IMR-90 (cell line): ENCODE results near the gene SNED1. TPM values are rescaled to one million over a fixed set of nuclear protein-coding genes. Genes with fewer than 3 reads are reported as not detected.

ENCODE experiments used
- ATAC-seq: fragments of 200-7000 bp; cut with Tn5 transposase; 2 replicates; pipeline ENCODE4 v1.9.1; 2020; ENCODE audit warnings: low read depth, mild to moderate bottlenecking, moderate library complexity
- BruUV-seq: library from RNA; stranded (reverse); fragments of 400-500 nt; replicated peaks from 2 replicates; lab custom pipeline; 2021; lab: Mats Ljungman, UMichigan
- CTCF ChIA-PET: fragments of 300-600 bp; formaldehyde crosslinking; extraction: SDS; loops from one replicate; lab custom pipeline; 2021; ENCODE audit warnings: antibody characterized with exemption; lab: Yijun Ruan, JAX
- POLR2A ChIA-PET: fragments of 300-600 bp; sonication (Branson Sonifier 250); formaldehyde crosslinking; loops from one replicate; lab custom pipeline; 2022; ENCODE audit warnings: antibody characterized with exemption; ENCODE audit not compliant: unreplicated experiment; lab: Charles Lee
- DNase-seq: peaks from one replicate; pipeline ENCODE4 v3.0.0; 2013
- H2AFZ ChIP-seq: replicated peaks from 2 replicates; pipeline ENCODE3; 2013; ENCODE audit warnings: low read length, mild to moderate bottlenecking; ENCODE audit not compliant: poor library complexity
- H2AK5ac ChIP-seq: 2 replicates; pipeline ENCODE4 v1.6.1; 2013; ENCODE audit warnings: low read depth, low read length, inconsistent platforms
- H2AK9ac ChIP-seq: replicated peaks from 2 replicates; pipeline ENCODE3; 2013; ENCODE audit warnings: mild to moderate bottlenecking, low read depth, low read length, moderate library complexity; ENCODE audit not compliant: poor library complexity
- H2BK120ac ChIP-seq: 2 replicates; pipeline ENCODE4 v1.6.1; 2013; ENCODE audit warnings: low read depth, low read length, inconsistent platforms
- H2BK15ac ChIP-seq: 3 replicates; pipeline ENCODE4 v1.6.1; 2013; ENCODE audit warnings: low read depth, low read length, inconsistent platforms
- H2BK20ac ChIP-seq: 2 replicates; pipeline ENCODE4 v1.6.1; 2013; ENCODE audit warnings: low read depth, mild to moderate bottlenecking, inconsistent platforms, low read length, moderate library complexity
- H2BK5ac ChIP-seq: 2 replicates; pipeline ENCODE4 v1.6.1; 2013; ENCODE audit warnings: mild to moderate bottlenecking, low read depth, low read length, inconsistent platforms; ENCODE audit not compliant: poor library complexity, severe bottlenecking
- H3K14ac ChIP-seq: replicated peaks from 2 replicates; pipeline ENCODE4 v1.6.1; 2013; ENCODE audit warnings: low read depth, low read length, inconsistent platforms
- H3K18ac ChIP-seq: 2 replicates; pipeline ENCODE4 v1.6.1; 2013; ENCODE audit warnings: low read depth, low read length, control low read depth
- H3K23ac ChIP-seq: 2 replicates; pipeline ENCODE4 v1.6.1; 2013; ENCODE audit warnings: low read depth, low read length, inconsistent platforms
- H3K27ac ChIP-seq: 2 replicates; pipeline ENCODE4 v1.5.1; 2013; ENCODE audit warnings: mild to moderate bottlenecking, control low read depth, low read length; ENCODE audit not compliant: insufficient read depth
- H3K27me3 ChIP-seq: 2 replicates; pipeline ENCODE4 v1.6.1; 2013; ENCODE audit warnings: low read length; ENCODE audit not compliant: control insufficient read depth, insufficient read depth
- H3K36me3 ChIP-seq: 2 replicates; pipeline ENCODE4 v1.6.1; 2013; ENCODE audit warnings: low read length, mixed read lengths; ENCODE audit not compliant: control insufficient read depth, insufficient read depth
- H3K4ac ChIP-seq: 2 replicates; pipeline ENCODE4 v1.6.1; 2013; ENCODE audit warnings: low read depth, low read length, inconsistent platforms
- H3K4me1 ChIP-seq: 2 replicates; pipeline ENCODE4 v1.6.1; 2013; ENCODE audit warnings: low read length, mixed read lengths; ENCODE audit not compliant: control insufficient read depth, insufficient read depth
- H3K4me2 ChIP-seq: 2 replicates; pipeline ENCODE4 v1.6.1; 2013; ENCODE audit warnings: low read depth, mild to moderate bottlenecking, control low read depth, low read length, moderate library complexity
- H3K4me3 ChIP-seq: 2 replicates; pipeline ENCODE4 v1.5.1; 2013; ENCODE audit warnings: low read depth, mild to moderate bottlenecking, control low read depth, low read length, moderate library complexity; ENCODE audit not compliant: insufficient read depth
- H3K56ac ChIP-seq: 2 replicates; pipeline ENCODE4 v1.6.1; 2013; ENCODE audit warnings: low read length, inconsistent platforms; ENCODE audit not compliant: insufficient read depth; ENCODE audit errors: extremely low read depth
- H3K79me1 ChIP-seq, 2 experiments: 2 replicates each; pipeline ENCODE4 v1.6.1; 2013; ENCODE audit warnings: low read length in 2 of 2, inconsistent platforms in 1 of 2, low read depth in 1 of 2
- H3K9ac ChIP-seq: 2 replicates; pipeline ENCODE4 v1.6.1; 2013; ENCODE audit warnings: low read depth, low read length, control low read depth
- H3K9me1 ChIP-seq: 2 replicates; pipeline ENCODE4 v1.6.1; 2013; ENCODE audit warnings: low read length, inconsistent platforms; ENCODE audit not compliant: insufficient read depth
- H3K9me3 ChIP-seq: 2 replicates; pipeline ENCODE4 v1.6.1; 2013; ENCODE audit warnings: low read length; ENCODE audit not compliant: control insufficient read depth, insufficient read depth
- H4K20me1 ChIP-seq: 2 replicates; pipeline ENCODE4 v1.6.1; 2013; ENCODE audit warnings: low read length, inconsistent platforms; ENCODE audit not compliant: insufficient read depth
- H4K5ac ChIP-seq: 2 replicates; pipeline ENCODE4 v1.6.1; 2013; ENCODE audit warnings: mild to moderate bottlenecking, low read depth, low read length, control low read depth
- H4K8ac ChIP-seq, 2 experiments: 2 replicates each; pipeline ENCODE4 v1.6.1; 2013; ENCODE audit warnings: low read depth in 2 of 2, low read length in 2 of 2, control low read depth in 1 of 2, inconsistent platforms in 1 of 2
- H4K91ac ChIP-seq: 2 replicates; pipeline ENCODE4 v1.6.1; 2013; ENCODE audit warnings: low read depth, low read length, inconsistent platforms; ENCODE audit not compliant: insufficient read depth
- BHLHE40 ChIP-seq: fragments of 150-350 bp; IDR thresholded peaks from 2 replicates; pipeline ENCODE4 v1.6.1; 2016; ENCODE audit warnings: mild to moderate bottlenecking, low read depth, low read length
- CEBPB ChIP-seq: IDR thresholded peaks from 2 replicates; pipeline ENCODE4 v1.6.1; 2012; ENCODE audit warnings: low read depth, low read length, improper control_type of control experiment
- CHD1 ChIP-seq: IDR thresholded peaks from 2 replicates; pipeline ENCODE4 v1.6.1; 2012; ENCODE audit warnings: low read depth, low read length, improper control_type of control experiment
- CTCF ChIP-seq: conservative IDR thresholded peaks from 2 replicates; pipeline ENCODE4 v1.5.1; 2012; ENCODE audit warnings: mild to moderate bottlenecking, low read depth, low read length, improper control_type of control experiment
- ELK1 ChIP-seq: fragments of 150-350 bp; IDR thresholded peaks from 2 replicates; pipeline ENCODE4 v1.6.1; 2016; ENCODE audit warnings: low read depth, mild to moderate bottlenecking, low read length, moderate library complexity, borderline replicate concordance
- FOS ChIP-seq: fragments of 150-350 bp; IDR thresholded peaks from 2 replicates; pipeline ENCODE4 v1.6.1; 2016; ENCODE audit warnings: low read depth, low read length
- MAFK ChIP-seq: IDR thresholded peaks from 2 replicates; pipeline ENCODE4 v1.6.1; 2012; ENCODE audit warnings: low read depth, low read length, improper control_type of control experiment
- MAZ ChIP-seq: IDR thresholded peaks from 2 replicates; pipeline ENCODE4 v1.6.1; 2012; ENCODE audit warnings: low read depth, mild to moderate bottlenecking, low read length, improper control_type of control experiment, moderate library complexity, borderline replicate concordance
- NFE2L2 ChIP-seq: fragments of 150-350 bp; IDR thresholded peaks from 2 replicates; pipeline ENCODE4 v1.6.1; 2016; ENCODE audit warnings: low read depth, mild to moderate bottlenecking, low read length
- POLR2A ChIP-seq: IDR thresholded peaks from 2 replicates; pipeline ENCODE4 v1.6.1; 2012; ENCODE audit warnings: mild to moderate bottlenecking, low read depth, low read length
- RAD21 ChIP-seq: IDR thresholded peaks from 2 replicates; pipeline ENCODE4 v1.6.1; 2012; ENCODE audit warnings: low read length, improper control_type of control experiment
- RCOR1 ChIP-seq: IDR thresholded peaks from 2 replicates; pipeline ENCODE4 v1.6.1; 2012; ENCODE audit warnings: mild to moderate bottlenecking, low read length, improper control_type of control experiment; ENCODE audit not compliant: insufficient replicate concordance
- RFX5 ChIP-seq: IDR thresholded peaks from 2 replicates; pipeline ENCODE4 v1.8.0; 2012; ENCODE audit warnings: low read depth, mild to moderate bottlenecking, low read length, moderate library complexity
- SMC3 ChIP-seq: fragments of 150-350 bp; IDR thresholded peaks from 2 replicates; pipeline ENCODE4 v1.6.1; 2016; ENCODE audit warnings: low read depth, mild to moderate bottlenecking, antibody characterized with exemption, low read length, moderate library complexity
- USF2 ChIP-seq: fragments of 150-350 bp; IDR thresholded peaks from 2 replicates; pipeline ENCODE4 v1.6.1; 2017; ENCODE audit warnings: mild to moderate bottlenecking, antibody characterized with exemption, low read length, low read depth
- WGBS, 2 experiments: methylation state at CpG; one replicate each; pipeline versions ENCODE4 v1.1.5 to v1.1.7; 2013; ENCODE audit warnings: missing lambda C conversion rate in 2 of 2; ENCODE audit not compliant: insufficient read length in 1 of 2; ENCODE audit errors: extremely low coverage in 2 of 2; 5-methylcytosine and 5-hydroxymethylcytosine counted together
- dilution Hi-C: fragments of 300-500 bp; cut with HindIII; formaldehyde crosslinking; loops from one replicate; pipeline ENCODE4 v1.14.3; 2018; ENCODE audit warnings: low sequenced_read_pairs; ENCODE audit not compliant: unreplicated experiment
- in situ Hi-C: fragments of 300-500 bp; cut with MboI; formaldehyde crosslinking; loops from 3 replicates; pipeline ENCODE4 v1.14.3; 2019; ENCODE audit warnings: low sequenced_read_pairs, inconsistent platforms, mixed read lengths
- intact Hi-C: fragments of 100-400 bp; cut with micrococcal nuclease; formaldehyde crosslinking; loops from 2 replicates; pipeline ENCODE4 v1.10.0; 2022
- polyA plus RNA-seq, 3 experiments: library from polyadenylated mRNA; depleted of rRNA; stranded (reverse); fragments of >200 nt; gene quantifications; 2 replicates each; pipeline ENCODE4 v1.2.3, GENCODE V29; 2012; ENCODE audit warnings: low replicate concordance in 1 of 3
- total RNA-seq: library from RNA; depleted of rRNA; stranded (reverse); fragments of >200 nt; gene quantifications from 2 replicates; pipeline ENCODE4 v1.2.3, GENCODE V29; 2012

SNED1 gene
- total and polyA plus RNA-seq, 2 of the 4 experiments (the other 2 are of a cell fraction): 1.1 to 3.4 TPM

GRCh38 chr2:240966906-240967680, 31.3 kb upstream of the SNED1 start:
- Histone ChIP-seq H3K4me3 (no peak overlapping the region), H2BK20ac (no peak overlapping the region), H4K20me1 (no peaks in the 10 kb centered on the region), H3K27me3 (peaks cover 9% of the 10 kb centered on the region), H3K36me3 (no peaks in the 10 kb centered on the region), H3K4me2 (no peak overlapping the region), H3K27ac (no peak overlapping the region), H3K9ac (no peak overlapping the region), H4K5ac (no peak overlapping the region), H2AK9ac (no peak overlapping the region), H3K79me1 (no peaks in the 10 kb centered on the region), H3K14ac (no peak overlapping the region), H2BK15ac (no peak overlapping the region), H4K91ac (no peak overlapping the region), H2AFZ (no peak overlapping the region), H3K4me1 (peaks cover 5% of the 10 kb centered on the region; the same call in 1 of the 2 replicates), H2BK120ac (no peak overlapping the region), H3K18ac (no peak overlapping the region), H3K23ac (no peak overlapping the region), H2AK5ac (no peak overlapping the region), H3K9me3 (peaks cover 5% of the 10 kb centered on the region; the same call in 1 of the 2 replicates), H2BK5ac (no peak overlapping the region), H3K9me1 (no peaks in the 10 kb centered on the region), H3K56ac (no peak overlapping the region), H4K8ac (no peak overlapping the region), H3K4ac (no peak overlapping the region)
- ChIA-PET POLR2A (no interaction called here), CTCF (no interaction called here)
- WGBS, 2 experiments: 98% methylated on average over 16 of the region's 32 CpGs; no CpG with 5 or more reads in 1 of the 2 experiments
- no peak for TF ChIP-seq RFX5
- no peak for TF ChIP-seq ELK1
- no peak for TF ChIP-seq CEBPB
- no peak for TF ChIP-seq CTCF
- TF ChIP-seq POLR2A: no peak
- TF ChIP-seq NFE2L2: no peak
- TF ChIP-seq CHD1: no peak
- no peak for TF ChIP-seq FOS
- no peak for TF ChIP-seq RCOR1
- TF ChIP-seq MAZ: no peak
- TF ChIP-seq MAFK: no peak
- no peak for TF ChIP-seq USF2
- no peak for TF ChIP-seq BHLHE40
- TF ChIP-seq SMC3: no peak
- TF ChIP-seq RAD21: no peak
- intact Hi-C loops (no loop called here), in situ Hi-C loops (no loop called here), dilution Hi-C loops (no loop called here)
- BruUV-seq: no TSS peak
- no peak for ATAC-seq
- DNase-seq: no peak
